ENCODE measurements around the gene PIM1. TPM values are rescaled to one million over a fixed set of nuclear protein-coding genes. Genes with fewer than 3 reads are reported as not detected.

The PIM1 gene
- total and polyA plus RNA-seq, 10 of the 15 experiments (the other 5 are each of a cell fraction or from before 2014, with no cell fraction given) = 0.66 to 33.9 (median 10.2) TPM

- Histone ChIP-seq H3K36me3 (ENCODE audit: control insufficient read depth in 2 of 2, insufficient read depth in 2 of 2, low read length in 1 of 2) (no peaks in the 10 kb centered on the region), H3K9ac (ENCODE audit: control insufficient read depth, insufficient read depth, low read length) (no peak overlapping the region), H3K27me3 (replicated peaks in 1 of 2; ENCODE audit: control insufficient read depth in 2 of 2, insufficient read depth in 2 of 2, low read length in 1 of 2) (no peaks in the 10 kb centered on the region), H3K4me3 (no peak overlapping the region), H4K20me1 (ENCODE audit: control insufficient read depth, insufficient read depth) (no peaks in the 10 kb centered on the region), H3K4me1 (ENCODE audit: control insufficient read depth, insufficient read depth, low read length) (peaks cover 3% of the 10 kb centered on the region; the same call in 1 of the 2 replicates), H3K4me2 (ENCODE audit: control insufficient read depth, insufficient read depth) (no peak overlapping the region), H3K27ac (ENCODE audit: control insufficient read depth, insufficient read depth) (no peak overlapping the region), H3K9me3 (replicated peaks; ENCODE audit: control insufficient read depth, insufficient read depth, low read length) (no peaks in the 10 kb centered on the region), H3K79me2 (ENCODE audit: control insufficient read depth, insufficient read depth, low read length) (no peaks in the 10 kb centered on the region), H2AFZ (ENCODE audit: control insufficient read depth, low read depth, low read length) (no peak overlapping the region)
- ChIA-PET RAD21 (ENCODE audit: unreplicated experiment) (interaction anchor here (0.5 to 3.9 kb wide), 18 partner anchors 21 to 892 kb away, joined by 3 to 36 read pairs (median 3); partner anchors contain the start of gene PIM1), SMC1A (ENCODE audit: uncharacterized antibody, unreplicated experiment) (interaction anchor here (0.7 to 4.0 kb wide), 21 partner anchors 9 to 444 kb away, joined by 3 to 42 read pairs (median 4); no protein-coding TSS in a partner anchor), POLR2A (no interaction called here), CTCF (interaction anchor here (0.6 to 9.2 kb wide), 40 partner anchors 10 to 573 kb away, joined by 3 to 135 read pairs (median 4); partner anchors contain the start of genes C6orf89 and FGD2)
- ATAC-seq (peak; percentile 86), FAIRE-seq (peak; percentile 66), DNase-seq (ENCODE audit: low read depth, low spot score) (peak; percentile 26)
- in situ Hi-C loops (cut with MboI) = loop anchor here (5.0 kb wide), 1 partner anchor 443 kb away; no protein-coding TSS in a partner anchor
- intact Hi-C loops (cut with micrococcal nuclease; ENCODE audit: unreplicated experiment) = loop anchor here (1.0 kb wide), 3 partner anchors 192 to 444 kb away; partner anchors contain the start of gene C6orf89
- 73% methylated on average over 7 of the region's 7 CpGs for WGBS (ENCODE audit: insufficient coverage, insufficient replicate concordance, low lambda C conversion rate, missing lambda C conversion rate)
- BruUV-seq (replicated peaks) = no TSS peak
- TF ChIP-seq ZNF217 (IDR thresholded peaks at IDR 0.05) = no peak
- no peak for TF ChIP-seq ZBTB11 (CRISPR knock-in tag; IDR thresholded peaks at IDR 0.05)
- peak; percentile 87 to 96 (median 95) for TF ChIP-seq CTCF (IDR thresholded peaks at IDR 0.05 in 2 of 3, conservative IDR thresholded peaks at IDR 0.05 in 1 of 3; ENCODE audit: control insufficient read depth in 2 of 3, extremely low read depth in 1 of 3, insufficient read depth in 1 of 3, low read depth in 3 of 3, low read length in 3 of 3)
- no peak for TF ChIP-seq POLR2AphosphoS5 (IDR thresholded peaks at IDR 0.05; ENCODE audit: low read length)
- no peak for TF ChIP-seq TCF7 (IDR thresholded peaks at IDR 0.05; ENCODE audit: borderline replicate concordance)
- no peak for TF ChIP-seq TCF12 (IDR thresholded peaks at IDR 0.05; ENCODE audit: low read depth, low read length)
- no peak for TF ChIP-seq ZNF384 (IDR thresholded peaks at IDR 0.05; ENCODE audit: borderline replicate concordance, low read depth, low read length)
- no peak for TF ChIP-seq SREBF1 (IDR thresholded peaks at IDR 0.05; ENCODE audit: low read length)
- TF ChIP-seq IRF4 (IDR thresholded peaks at IDR 0.05; ENCODE audit: low read depth, low read length) = no peak
- TF ChIP-seq RUNX3 (IDR thresholded peaks at IDR 0.05; ENCODE audit: low read length) = peak; percentile 61
- no peak for TF ChIP-seq MTA2 (IDR thresholded peaks at IDR 0.05; ENCODE audit: low read depth)
- peak; percentile 99 for TF ChIP-seq RAD21 (IDR thresholded peaks at IDR 0.05; ENCODE audit: insufficient read depth, low read depth, low read length)
- 0 out of 2 replicates have a peak, but pooled peaks have one; percentile 51 for TF ChIP-seq YY1 (IDR thresholded peaks at IDR 0.05; ENCODE audit: low read depth, low read length)
- no peak for TF ChIP-seq ZNF274 (IDR thresholded peaks at IDR 0.05; ENCODE audit: insufficient read depth, insufficient read length)
- TF ChIP-seq E4F1 (IDR thresholded peaks at IDR 0.05; ENCODE audit: borderline replicate concordance, partially characterized antibody) = no peak
- TF ChIP-seq IKZF2 (IDR thresholded peaks at IDR 0.05) = peak in 1 of 2 experiments; percentile 25; a peak in 1 of 4 replicates
- no peak for TF ChIP-seq IKZF1 (conservative IDR thresholded peaks at IDR 0.05)
These were observed 40.5 kb downstream of the PIM1 start for GRCh38 chr6:37210313-37210968.
